ENCODE results near the gene BBLN. TPM values are rescaled to one million over a fixed set of nuclear protein-coding genes. Genes with fewer than 3 reads are reported as not detected.

The BBLN gene
- total and polyA plus RNA-seq, 8 donors: 23.1 to 133 (median 34.7) TPM

DNA sequence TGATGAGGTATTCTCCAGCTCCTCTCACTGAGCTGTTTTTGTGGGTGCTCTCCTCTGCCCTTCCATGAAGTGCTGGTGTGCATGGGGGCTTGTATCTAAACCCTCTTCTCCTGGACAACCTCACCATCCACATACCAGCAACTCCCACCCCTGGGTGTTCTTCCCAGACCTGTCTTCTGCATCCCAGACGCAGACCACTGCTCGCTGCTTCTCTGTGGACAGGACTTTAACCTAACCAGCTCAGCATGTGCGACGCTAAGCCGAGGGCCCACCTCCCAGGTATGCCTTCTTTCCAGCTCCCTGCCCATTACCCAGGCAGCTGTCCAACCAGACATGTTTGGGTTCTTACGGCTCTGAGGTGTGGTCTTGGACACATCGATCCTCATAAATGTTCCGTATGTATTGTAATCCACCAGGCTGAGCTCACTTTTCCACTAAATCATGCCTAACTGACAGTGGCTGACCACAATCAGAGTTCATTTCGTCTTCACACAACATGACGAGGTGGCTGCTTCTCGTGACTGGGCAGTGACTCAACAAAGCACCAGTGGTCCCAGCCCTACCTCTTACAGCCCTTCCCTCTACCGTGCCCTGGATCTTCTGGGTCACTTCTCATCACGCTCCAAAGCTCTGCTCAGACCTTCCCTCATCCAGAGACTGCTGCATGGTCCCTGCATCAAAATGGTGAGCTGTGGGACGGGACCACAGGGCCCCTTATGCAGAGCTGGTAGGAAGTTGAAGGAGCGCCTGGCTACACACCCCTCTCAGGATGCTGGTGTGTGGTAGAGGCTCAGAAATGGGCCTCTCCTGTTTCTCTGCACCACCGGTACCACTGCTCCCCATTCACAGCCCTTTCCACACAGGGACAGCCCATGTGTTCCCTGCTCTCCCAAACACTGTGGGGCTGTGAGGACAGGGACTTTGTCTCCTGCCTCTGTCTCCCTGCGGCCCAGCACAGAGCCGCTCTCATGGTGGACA, 23.0 kb upstream of the BBLN start:
- intact Hi-C loops (cut with DNase I): no loop called here
- Histone ChIP-seq H3K4me1 (peaks cover 0 to 2% (median 0%) of the 10 kb centered on the region in 3 donors), H3K9me3 (no peaks in the 10 kb centered on the region), H3K27ac (no peak overlapping the region), H3K27me3 (no peaks in the 10 kb centered on the region), H3K36me3 (no peaks in the 10 kb centered on the region), H3K4me3 (no peak overlapping the region)
- ATAC-seq (no peak), DNase-seq (peak in 4 of 6 donors; percentile 9 to 35 (median 14)), FAIRE-seq (no peak)
- TF ChIP-seq, protein P1, sequence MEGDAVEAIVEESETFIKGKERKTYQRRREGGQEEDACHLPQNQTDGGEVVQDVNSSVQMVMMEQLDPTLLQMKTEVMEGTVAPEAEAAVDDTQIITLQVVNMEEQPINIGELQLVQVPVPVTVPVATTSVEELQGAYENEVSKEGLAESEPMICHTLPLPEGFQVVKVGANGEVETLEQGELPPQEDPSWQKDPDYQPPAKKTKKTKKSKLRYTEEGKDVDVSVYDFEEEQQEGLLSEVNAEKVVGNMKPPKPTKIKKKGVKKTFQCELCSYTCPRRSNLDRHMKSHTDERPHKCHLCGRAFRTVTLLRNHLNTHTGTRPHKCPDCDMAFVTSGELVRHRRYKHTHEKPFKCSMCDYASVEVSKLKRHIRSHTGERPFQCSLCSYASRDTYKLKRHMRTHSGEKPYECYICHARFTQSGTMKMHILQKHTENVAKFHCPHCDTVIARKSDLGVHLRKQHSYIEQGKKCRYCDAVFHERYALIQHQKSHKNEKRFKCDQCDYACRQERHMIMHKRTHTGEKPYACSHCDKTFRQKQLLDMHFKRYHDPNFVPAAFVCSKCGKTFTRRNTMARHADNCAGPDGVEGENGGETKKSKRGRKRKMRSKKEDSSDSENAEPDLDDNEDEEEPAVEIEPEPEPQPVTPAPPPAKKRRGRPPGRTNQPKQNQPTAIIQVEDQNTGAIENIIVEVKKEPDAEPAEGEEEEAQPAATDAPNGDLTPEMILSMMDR (IDR thresholded peaks at IDR 0.05): no peak
- 87 to 92% methylated on average over 18 of the region's 18 CpGs for WGBS, 2 donors

DNA sequence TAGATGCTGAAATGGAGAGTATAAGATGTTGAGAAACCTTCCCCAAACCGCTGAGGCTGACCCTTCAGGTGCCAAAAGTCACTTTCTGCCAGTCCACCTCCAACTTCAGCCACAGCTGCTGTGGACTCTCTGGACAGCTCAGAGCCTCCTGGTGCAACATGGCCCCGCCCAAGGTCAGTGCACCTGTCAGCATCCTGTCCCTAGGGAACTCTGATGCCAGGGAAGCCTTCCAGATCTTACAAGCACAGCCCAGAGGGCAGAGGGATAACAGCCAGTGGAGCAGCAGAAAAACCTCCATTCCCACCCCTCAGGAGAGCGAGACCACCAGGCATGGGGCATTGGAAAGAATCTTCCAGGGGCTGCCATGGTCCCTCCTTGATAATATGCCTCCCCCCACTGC, 22.1 kb upstream of the BBLN start:
- H3K4me1 ChIP-seq: no peaks in the 10 kb centered on the region
- TF ChIP-seq, protein P1 (IDR thresholded peaks at IDR 0.05): no peak
- 82 to 88% methylated on average over 3 of the region's 3 CpGs for WGBS, 2 donors
- no peak overlapping the region for H3K27ac ChIP-seq
- ATAC-seq (no peak), FAIRE-seq (no peak), DNase-seq (peak in 2 of 6 donors; percentile 17 to 35)
- H3K4me3 ChIP-seq: no peak overlapping the region
- intact Hi-C loops (cut with DNase I): no loop called here
- H3K9me3 ChIP-seq: no peaks in the 10 kb centered on the region
- no peaks in the 10 kb centered on the region for H3K27me3 ChIP-seq
- no peaks in the 10 kb centered on the region for H3K36me3 ChIP-seq

DNA sequence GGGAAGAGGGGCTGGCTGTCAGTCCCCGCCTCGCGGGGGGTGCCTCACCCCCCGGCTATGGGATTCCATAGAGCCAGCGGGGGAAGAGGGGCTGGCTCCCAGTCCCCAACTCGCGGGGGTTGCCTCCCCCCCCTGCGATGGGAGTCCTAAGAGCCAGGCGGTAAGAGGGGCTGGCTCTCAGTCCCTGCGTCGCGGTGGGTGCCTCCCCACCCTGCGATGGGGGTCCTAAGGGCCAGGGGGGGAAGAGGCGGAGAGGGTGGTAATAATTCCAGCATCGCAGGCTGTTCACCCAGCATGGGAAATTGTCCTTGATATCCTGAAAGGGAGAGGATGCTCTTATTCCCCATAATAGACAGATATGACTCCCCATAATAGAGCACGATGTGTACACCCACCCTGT, 20.4 kb upstream of the BBLN start:
- Histone ChIP-seq H3K9me3 (no peaks in the 10 kb centered on the region), H3K36me3 (no peaks in the 10 kb centered on the region), H3K4me3 (no peak overlapping the region), H3K4me1 (no peaks in the 10 kb centered on the region), H3K27me3 (no peaks in the 10 kb centered on the region), H3K27ac (no peak overlapping the region)
- DNase-seq: peak in 3 of 6 donors; percentile 9 to 21 (median 12)
- TF ChIP-seq, protein P1 (IDR thresholded peaks at IDR 0.05): no peak
- no peak for FAIRE-seq
- 54 to 86% methylated on average over 7 to 8 of the region's 16 CpGs for WGBS, 2 donors
- intact Hi-C loops (cut with DNase I): no loop called here
- no peak for ATAC-seq

DNA sequence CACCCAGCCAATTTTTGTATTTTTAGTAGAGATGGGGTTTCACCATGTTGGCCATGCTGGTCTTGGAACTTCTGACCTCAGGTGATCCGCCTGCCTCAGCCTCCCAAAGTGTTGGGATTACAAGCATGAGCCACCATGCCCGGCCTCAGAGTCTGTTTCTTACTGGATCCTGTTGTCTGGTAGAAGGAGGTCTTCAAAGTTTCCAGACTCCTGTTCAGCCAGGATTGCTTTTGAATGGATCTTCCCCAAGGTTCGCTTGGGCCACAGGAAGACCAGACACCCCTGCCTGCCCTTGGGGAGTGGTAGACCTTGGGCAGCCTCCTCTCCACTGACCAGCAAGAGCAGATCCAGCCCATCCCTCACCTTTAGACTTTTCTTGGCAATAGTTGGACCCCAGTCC, 18.5 kb upstream of the BBLN start:
- 88 to 93% methylated on average over 3 of the region's 3 CpGs for WGBS, 2 donors

More for the DNA sequence above, 18.5 kb upstream of the BBLN start:
- ATAC-seq (no peak), DNase-seq (peak in 2 of 6 donors; percentile 11 to 21), FAIRE-seq (no peak)
- Histone ChIP-seq H3K36me3 (no peaks in the 10 kb centered on the region), H3K27ac (no peak overlapping the region), H3K9me3 (no peaks in the 10 kb centered on the region), H3K4me1 (no peaks in the 10 kb centered on the region), H3K4me3 (no peak overlapping the region), H3K27me3 (no peaks in the 10 kb centered on the region)
- intact Hi-C loops (cut with DNase I): no loop called here
- TF ChIP-seq, protein P1 (IDR thresholded peaks at IDR 0.05): no peak

Data from pancreas (tissue), 10 donors.